HepG2 (cell line): Measurements from ENCODE around the gene PLSCR5. TPM values are rescaled to one million over a fixed set of nuclear protein-coding genes. Genes with fewer than 3 reads are reported as not detected.

Source experiments
- ATAC-seq: fragments of 200-7000 bp; cut with Tn5 transposase; 3 replicates; pipeline ENCODE4 v1.9.1; 2020; ENCODE audit warnings: mild to moderate bottlenecking, moderate library complexity
- BruUV-seq: library from RNA; stranded (reverse); fragments of 400-500 nt; replicated peaks from 2 replicates; lab custom pipeline; 2021; lab: Mats Ljungman, UMichigan
- CTCF ChIA-PET: fragments of 300-600 bp; formaldehyde crosslinking; extraction: SDS; loops from one replicate; lab custom pipeline; 2021; ENCODE audit warnings: low total read pairs, inconsistent platforms, low intra/inter-chr PET ratio; lab: Yijun Ruan, JAX
- POLR2A ChIA-PET: fragments of 350-600 bp; sonication (Branson Sonifier 250); formaldehyde crosslinking; loops from one replicate; lab custom pipeline; 2020; ENCODE audit warnings: antibody characterized with exemption, inconsistent platforms; lab: Yijun Ruan, JAX
- DNase-seq: peaks from one replicate; pipeline ENCODE4 v3.0.0-alpha.2; 2015; ENCODE audit warnings: low spot score
- FAIRE-seq: peaks from 3 replicates; lab custom pipeline; 2011; peaks lifted over from hg19 to GRCh38; lab: Jason Lieb, UNC
- H2AFZ ChIP-seq: one replicate; pipeline ENCODE4 v1.6.1; 2011; ENCODE audit warnings: low read length, inconsistent platforms
- H3K27ac ChIP-seq: fragments of 300-600 bp; 3 replicates; pipeline ENCODE4 v1.8.0; 2011; ENCODE audit warnings: mixed run types, mild to moderate bottlenecking, mixed read lengths, low read length, inconsistent platforms; ENCODE audit not compliant: insufficient read depth; ENCODE audit errors: extremely low read length
- H3K27me3 ChIP-seq, 2 experiments: fragments of 200-600 bp in 1 of 2; 2 replicates in 1 of 2; 3 replicates in 1 of 2; pipeline versions ENCODE4 v1.6.0 to v1.8.0; 2011; ENCODE audit warnings: low read length in 2 of 2, mild to moderate bottlenecking in 2 of 2, moderate library complexity in 2 of 2, inconsistent platforms in 1 of 2; ENCODE audit not compliant: insufficient read depth in 2 of 2, control insufficient read depth in 1 of 2
- H3K36me3 ChIP-seq, 2 experiments: fragments of 200-600 bp in 1 of 2; replicated peaks in 1 of 2; 2 replicates in 1 of 2; 3 replicates in 1 of 2; pipeline versions ENCODE4 v1.5.1 to v1.8.0; 2011; ENCODE audit warnings: low read length in 2 of 2, inconsistent platforms in 1 of 2; ENCODE audit not compliant: insufficient read depth in 2 of 2, control insufficient read depth in 1 of 2
- H3K4me1 ChIP-seq: 2 replicates; pipeline ENCODE4 v1.5.1; 2012; ENCODE audit warnings: low read length, inconsistent platforms; ENCODE audit not compliant: insufficient read depth
- H3K4me2 ChIP-seq: 2 replicates; pipeline ENCODE4 v1.6.0; 2011; ENCODE audit warnings: low read depth, low read length, inconsistent platforms
- H3K4me3 ChIP-seq, 3 experiments: fragments of 200-600 bp in 1 of 3; sonication (generic), shearing (Covaris generic) in 1 of 3; replicated peaks in 1 of 3; 2 replicates each; pipeline ENCODE4 v1.5.1; 2011 to 2016; ENCODE audit warnings: low read length in 3 of 3, inconsistent platforms in 2 of 3, low read depth in 2 of 3, mild to moderate bottlenecking in 2 of 3, control low read depth in 1 of 3, mixed read lengths in 1 of 3; ENCODE audit not compliant: insufficient read depth in 1 of 3
- H3K79me2 ChIP-seq: one replicate; pipeline ENCODE4 v1.6.1; 2011; ENCODE audit warnings: low read length, inconsistent platforms; ENCODE audit not compliant: insufficient read depth
- H3K9ac ChIP-seq: 2 replicates; pipeline ENCODE4 v1.6.0; 2011; ENCODE audit warnings: mild to moderate bottlenecking, low read depth, low read length, inconsistent platforms; ENCODE audit not compliant: insufficient read depth
- H3K9me3 ChIP-seq: 2 replicates; pipeline ENCODE4 v1.5.1; 2012; ENCODE audit warnings: mild to moderate bottlenecking, low read length
- H4K20me1 ChIP-seq: 2 replicates; pipeline ENCODE4 v1.6.0; 2011; ENCODE audit warnings: inconsistent platforms, mild to moderate bottlenecking, low read length, moderate library complexity; ENCODE audit not compliant: insufficient read depth
- ARHGAP35 ChIP-seq: sonication (generic); formaldehyde crosslinking; IDR thresholded peaks from 2 replicates; pipeline ENCODE4 v1.9.0; 2022; ENCODE audit warnings: mild to moderate bottlenecking, inconsistent platforms, moderate library complexity, missing genetic modification reagents, borderline replicate concordance
- ARNT2 ChIP-seq: sonication (generic); formaldehyde crosslinking; IDR thresholded peaks from 2 replicates; pipeline ENCODE4 v1.8.0; 2022; ENCODE audit warnings: mild to moderate bottlenecking, low read depth, missing genetic modification reagents, moderate library complexity
- BRCA1 ChIP-seq: sonication (generic); formaldehyde crosslinking; IDR thresholded peaks from 2 replicates; pipeline ENCODE4 v1.4.0; 2020; ENCODE audit warnings: missing genetic modification reagents
- GATAD1 ChIP-seq: IDR thresholded peaks from 2 replicates; pipeline ENCODE4 v1.6.1; 2016; ENCODE audit warnings: missing genetic modification reagents, missing compliant biosample characterization
- HNRNPLL ChIP-seq: fragments of 200-400 bp; formaldehyde crosslinking; IDR thresholded peaks from 2 replicates; pipeline ENCODE4 v1.6.1; 2017; ENCODE audit warnings: mild to moderate bottlenecking, low read depth, low read length; ENCODE audit not compliant: poor library complexity, severe bottlenecking
- JDP2 ChIP-seq: sonication (generic); formaldehyde crosslinking; IDR thresholded peaks from 2 replicates; pipeline ENCODE4 v1.8.1; 2022; ENCODE audit warnings: missing genetic modification reagents, borderline replicate concordance
- KLF12 ChIP-seq: sonication (generic); formaldehyde crosslinking; IDR thresholded peaks from 2 replicates; pipeline ENCODE4 v1.4.0; 2020; ENCODE audit warnings: missing genetic modification reagents, borderline replicate concordance
- NFATC3 ChIP-seq: sonication (generic); formaldehyde crosslinking; IDR thresholded peaks from 2 replicates; pipeline ENCODE4 v1.5.1; 2020; ENCODE audit warnings: mild to moderate bottlenecking, missing genetic modification reagents
- ONECUT2 ChIP-seq: sonication (generic); formaldehyde crosslinking; IDR thresholded peaks from 2 replicates; pipeline ENCODE4 v1.4.0; 2020; ENCODE audit warnings: missing genetic modification reagents
- SRF ChIP-seq: IDR thresholded peaks from 2 replicates; pipeline ENCODE4 v1.6.1; 2011; ENCODE audit warnings: mild to moderate bottlenecking, low read depth, low read length, moderate library complexity
- TCF12 ChIP-seq, 2 experiments: fragments of 450-650 bp in 1 of 2; sonication (generic) in 1 of 2; formaldehyde crosslinking in 1 of 2; IDR thresholded peaks; 2 replicates each; pipeline versions ENCODE4 v1.6.1 to v1.8.0; 2017 to 2022; ENCODE audit warnings: antibody characterized with exemption in 1 of 2, mild to moderate bottlenecking in 1 of 2, missing genetic modification reagents in 1 of 2, moderate library complexity in 1 of 2
- ZBTB1 ChIP-seq: sonication (generic); formaldehyde crosslinking; IDR thresholded peaks from 2 replicates; pipeline ENCODE4 v1.4.0; 2020; ENCODE audit warnings: missing genetic modification reagents, borderline replicate concordance
- WGBS: methylation state at CpG from one replicate; pipeline ENCODE4 v1.1.6; 2017; ENCODE audit warnings: low lambda C conversion rate; 5-methylcytosine and 5-hydroxymethylcytosine counted together
- in situ Hi-C: cut with HindIII; loops from 2 replicates; pipeline ENCODE4 v1.10.0; 2017; ENCODE audit warnings: low pct_unique_long_range_greater_than_20kb; ENCODE audit not compliant: extremely low pct_ligation_motif_present
- intact Hi-C: fragments of 100-400 bp; cut with micrococcal nuclease; formaldehyde crosslinking; loops from one replicate; pipeline ENCODE4 v1.10.0; 2022; ENCODE audit not compliant: unreplicated experiment
- polyA plus RNA-seq, 8 experiments: library from polyadenylated mRNA; depleted of rRNA in 3 of 8; stranded (reverse) in 7 of 8; unstranded in 1 of 8; fragments of >200 nt; fragmentation: Illumina TruSeq in 4 of 8; extraction: Trizol in 4 of 8; gene quantifications; 2 replicates each; pipeline versions ENCODE4 v1.2.1 to v1.2.3, GENCODE V29; 2011 to 2016; ENCODE audit warnings: low read depth in 4 of 8, missing spikeins in 1 of 8, mixed read lengths in 1 of 8; ENCODE audit not compliant: insufficient read depth in 1 of 8
- total RNA-seq, 5 experiments: library from RNA; depleted of rRNA; stranded (reverse); fragments of >200 nt; fragmentation: Illumina TruSeq; extraction: Trizol; gene quantifications; 2 replicates each; pipeline ENCODE4 v1.2.3, GENCODE V29; 2016; ENCODE audit warnings: low read depth in 1 of 5
- TF ChIP-seq, protein P1 (sequence below): sonication (generic); formaldehyde crosslinking; IDR thresholded peaks from 2 replicates; pipeline ENCODE4 v1.5.0; 2020; ENCODE audit warnings: missing genetic modification reagents
- TF ChIP-seq, protein P2 (sequence below): sonication (generic); formaldehyde crosslinking; conservative IDR thresholded peaks from 2 replicates; pipeline ENCODE4 v1.8.0; 2022; ENCODE audit warnings: low read depth, missing genetic modification reagents

PLSCR5 gene
- total and polyA plus RNA-seq, 2 of the 13 experiments (the other 11 are each of a cell fraction or from before 2014, with no cell fraction given): 0.50 TPM; not detected in 1

DNA sequence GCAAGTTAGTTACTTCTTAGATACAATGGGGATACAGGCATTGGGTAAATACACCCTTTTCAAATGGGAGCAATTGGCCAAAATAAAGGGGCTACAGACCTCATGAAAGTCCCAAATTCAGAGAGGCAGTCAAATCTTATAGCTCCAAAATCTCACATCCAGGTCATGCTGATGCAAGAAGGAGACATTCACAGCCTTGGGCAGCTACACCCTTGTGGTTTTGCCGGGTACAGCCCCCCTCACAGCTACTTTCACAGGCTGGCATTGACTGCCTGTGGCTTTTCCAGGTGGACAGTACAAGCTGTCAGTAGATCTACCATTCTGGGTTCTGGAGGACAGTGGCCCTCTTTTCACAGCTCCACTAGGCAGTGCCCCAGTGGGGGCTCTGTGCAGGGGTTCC is 43.3 kb downstream of the PLSCR5 start:
- H3K4me3 ChIP-seq: no peak overlapping the region
- no peaks in the 10 kb centered on the region for H3K4me1 ChIP-seq
- H3K36me3 ChIP-seq: no peaks in the 10 kb centered on the region
- BruUV-seq: no TSS peak
- no peak overlapping the region for H3K9ac ChIP-seq
- H3K27ac ChIP-seq: no peak overlapping the region
- ChIA-PET CTCF (no interaction called here), POLR2A (no interaction called here)
- no peaks in the 10 kb centered on the region for H4K20me1 ChIP-seq
- no peaks in the 10 kb centered on the region for H3K9me3 ChIP-seq
- no peak overlapping the region for H3K4me2 ChIP-seq
- TF ChIP-seq, protein P1, sequence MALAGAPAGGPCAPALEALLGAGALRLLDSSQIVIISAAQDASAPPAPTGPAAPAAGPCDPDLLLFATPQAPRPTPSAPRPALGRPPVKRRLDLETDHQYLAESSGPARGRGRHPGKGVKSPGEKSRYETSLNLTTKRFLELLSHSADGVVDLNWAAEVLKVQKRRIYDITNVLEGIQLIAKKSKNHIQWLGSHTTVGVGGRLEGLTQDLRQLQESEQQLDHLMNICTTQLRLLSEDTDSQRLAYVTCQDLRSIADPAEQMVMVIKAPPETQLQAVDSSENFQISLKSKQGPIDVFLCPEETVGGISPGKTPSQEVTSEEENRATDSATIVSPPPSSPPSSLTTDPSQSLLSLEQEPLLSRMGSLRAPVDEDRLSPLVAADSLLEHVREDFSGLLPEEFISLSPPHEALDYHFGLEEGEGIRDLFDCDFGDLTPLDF: no peak
- no peak for TF ChIP-seq KLF12 (CRISPR knock-in tag)
- no peak for TF ChIP-seq SRF
- TF ChIP-seq HNRNPLL: no peak
- TF ChIP-seq ARNT2: no peak
- TF ChIP-seq GATAD1 (CRISPR knock-in tag): no peak
- no peak for TF ChIP-seq ARHGAP35 (CRISPR knock-in tag)
- no peak overlapping the region for H2AFZ ChIP-seq
- 10% methylated on average over 1 of the region's 1 CpG for WGBS
- intact Hi-C loops: no loop called here
- in situ Hi-C loops: no loop called here
- FAIRE-seq: no peak
- no peaks in the 10 kb centered on the region for H3K79me2 ChIP-seq
- no peaks in the 10 kb centered on the region; a peak in 1 of 5 replicates for H3K27me3 ChIP-seq
- DNase-seq: no peak
- no peak for ATAC-seq

DNA sequence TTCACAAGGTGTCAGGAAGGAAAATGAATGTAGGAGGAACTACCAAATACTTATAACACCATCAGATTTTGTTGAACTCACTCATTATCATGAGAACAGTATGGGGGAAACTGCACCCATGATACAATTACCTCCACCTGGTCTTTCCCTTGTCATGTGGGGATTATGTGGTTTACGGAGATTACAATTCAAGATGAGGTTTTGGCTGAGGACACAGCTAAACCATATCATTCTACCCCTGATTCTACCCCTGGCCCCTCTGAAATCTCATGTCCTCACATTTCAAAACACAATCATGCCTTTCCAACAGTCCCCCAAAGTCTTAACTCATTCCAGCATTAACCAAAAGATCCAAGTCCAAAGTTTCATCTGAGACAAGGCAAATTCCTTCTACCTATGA is 43.7 kb downstream of the PLSCR5 start:
- Histone ChIP-seq H3K27ac (no peak overlapping the region), H3K4me3 (no peak overlapping the region), H2AFZ (no peak overlapping the region), H3K4me2 (no peak overlapping the region), H3K27me3 (no peaks in the 10 kb centered on the region; a peak in 1 of 5 replicates), H4K20me1 (no peaks in the 10 kb centered on the region), H3K4me1 (no peaks in the 10 kb centered on the region), H3K79me2 (no peaks in the 10 kb centered on the region), H3K9ac (no peak overlapping the region), H3K36me3 (no peaks in the 10 kb centered on the region), H3K9me3 (no peaks in the 10 kb centered on the region)
- 55% methylated on average over 1 of the region's 1 CpG for WGBS
- no peak for ATAC-seq
- ChIA-PET POLR2A (no interaction called here), CTCF (no interaction called here)
- no peak for FAIRE-seq
- no peak for DNase-seq
- TF ChIP-seq NFATC3 (CRISPR knock-in tag) (no peak), ONECUT2 (no peak), BRCA1 (CRISPR knock-in tag) (no peak), TCF12 (IDR thresholded peaks at IDR 0.05) (no peak), TCF12 (CRISPR knock-in tag; IDR thresholded peaks at IDR 0.05) (no peak), ZBTB1 (no peak), JDP2 (CRISPR knock-in tag) (no peak)
- TF ChIP-seq, protein P2, sequence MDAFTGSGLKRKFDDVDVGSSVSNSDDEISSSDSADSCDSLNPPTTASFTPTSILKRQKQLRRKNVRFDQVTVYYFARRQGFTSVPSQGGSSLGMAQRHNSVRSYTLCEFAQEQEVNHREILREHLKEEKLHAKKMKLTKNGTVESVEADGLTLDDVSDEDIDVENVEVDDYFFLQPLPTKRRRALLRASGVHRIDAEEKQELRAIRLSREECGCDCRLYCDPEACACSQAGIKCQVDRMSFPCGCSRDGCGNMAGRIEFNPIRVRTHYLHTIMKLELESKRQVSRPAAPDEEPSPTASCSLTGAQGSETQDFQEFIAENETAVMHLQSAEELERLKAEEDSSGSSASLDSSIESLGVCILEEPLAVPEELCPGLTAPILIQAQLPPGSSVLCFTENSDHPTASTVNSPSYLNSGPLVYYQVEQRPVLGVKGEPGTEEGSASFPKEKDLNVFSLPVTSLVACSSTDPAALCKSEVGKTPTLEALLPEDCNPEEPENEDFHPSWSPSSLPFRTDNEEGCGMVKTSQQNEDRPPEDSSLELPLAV (CRISPR knock-in tag): no peak
- BruUV-seq: no TSS peak
- in situ Hi-C loops (no loop called here), intact Hi-C loops (no loop called here)
